PC-3 (cell line): Measurements from ENCODE around the gene TIMM44. TPM values are rescaled to one million over a fixed set of nuclear protein-coding genes. Genes with fewer than 3 reads are reported as not detected.
A peak's percentile ranks its signal among the peaks of the same experiment; 100 is the strongest.

Experiments
- ATAC-seq: fragments of 200-7000 bp; cut with Tn5 transposase; 2 replicates; pipeline ENCODE4 v1.9.1; 2020; ENCODE audit warnings: mild to moderate bottlenecking, moderate library complexity
- BruUV-seq: library from RNA; stranded (reverse); fragments of 400-500 nt; replicated peaks from 2 replicates; lab custom pipeline; 2021; lab: Mats Ljungman, UMichigan
- CTCF ChIA-PET: fragments of 300-600 bp; sonication (Branson Sonifier 250); formaldehyde crosslinking; loops from one replicate; lab custom pipeline; 2022; ENCODE audit warnings: antibody characterized with exemption; lab: Charles Lee
- POLR2A ChIA-PET: fragments of 300-600 bp; sonication (Branson Sonifier 250); formaldehyde crosslinking; loops from one replicate; lab custom pipeline; 2022; ENCODE audit warnings: antibody characterized with exemption; ENCODE audit not compliant: unreplicated experiment; lab: Charles Lee
- DNase-seq: peaks from one replicate; pipeline ENCODE4 v3.0.0-alpha.2; 2015
- H2AFZ ChIP-seq: fragments of 300-600 bp; sonication (generic); 2 replicates; pipeline ENCODE4 v1.6.0; 2016; ENCODE audit warnings: antibody characterized with exemption, low read length
- H3F3A ChIP-seq: fragments of 300-600 bp; sonication (generic); one replicate; pipeline ENCODE4 v1.6.0; 2017; ENCODE audit warnings: antibody characterized with exemption, low read length, control low read depth, mild to moderate bottlenecking; ENCODE audit not compliant: unreplicated experiment
- H3K27ac ChIP-seq: fragments of 300-600 bp; sonication (generic); 2 replicates; pipeline ENCODE4 v1.5.1; 2016; ENCODE audit warnings: mild to moderate bottlenecking, low read length
- H3K27me3 ChIP-seq: fragments of 300-600 bp; sonication (generic); 2 replicates; pipeline ENCODE4 v1.6.1; 2016; ENCODE audit warnings: low read length, mixed read lengths
- H3K36me3 ChIP-seq: fragments of 300-600 bp; sonication (generic); 2 replicates; pipeline ENCODE4 v1.6.1; 2016; ENCODE audit warnings: low read depth, mixed run types, low read length, mixed read lengths
- H3K4me1 ChIP-seq: fragments of 300-600 bp; sonication (generic); 2 replicates; pipeline ENCODE4 v1.5.1; 2016; ENCODE audit warnings: low read length; ENCODE audit not compliant: insufficient read depth
- H3K4me2 ChIP-seq: fragments of 300-600 bp; sonication (generic); 2 replicates; pipeline ENCODE4 v1.6.0; 2016; ENCODE audit warnings: low read length
- H3K4me3 ChIP-seq: fragments of 300-600 bp; sonication (generic); 2 replicates; pipeline ENCODE4 v1.5.1; 2016; ENCODE audit warnings: mild to moderate bottlenecking, low read length, mixed read lengths
- H3K79me2 ChIP-seq: fragments of 300-600 bp; sonication (generic); 2 replicates; pipeline ENCODE4 v1.6.1; 2017; ENCODE audit warnings: low read length, mixed read lengths
- H3K9ac ChIP-seq: fragments of 300-600 bp; sonication (generic); 2 replicates; pipeline ENCODE4 v1.6.0; 2016; ENCODE audit warnings: mild to moderate bottlenecking, low read length
- H3K9me2 ChIP-seq: fragments of 300-600 bp; sonication (generic); replicated peaks from 2 replicates; pipeline ENCODE4 v1.6.1; 2016; ENCODE audit warnings: mixed run types, low read length, mixed read lengths
- H3K9me3 ChIP-seq: fragments of 300-600 bp; sonication (generic); 2 replicates; pipeline ENCODE4 v1.6.1; 2016; ENCODE audit warnings: low read length, mixed read lengths
- H4K20me1 ChIP-seq: fragments of 300-600 bp; sonication (generic); 2 replicates; pipeline ENCODE4 v1.6.1; 2016; ENCODE audit warnings: low read length, mixed read lengths
- EZH2 ChIP-seq: fragments of 300-600 bp; sonication (generic); IDR thresholded peaks from one replicate; pipeline ENCODE4 v1.6.1; 2017; ENCODE audit warnings: antibody characterized with exemption, mild to moderate bottlenecking, low read length; ENCODE audit not compliant: unreplicated experiment
- EZH2phosphoT487 ChIP-seq: fragments of 300-600 bp; sonication (generic); IDR thresholded peaks from 2 replicates; pipeline ENCODE4 v1.6.1; 2018; ENCODE audit warnings: mild to moderate bottlenecking, antibody characterized with exemption, low read length, borderline replicate concordance
- intact Hi-C: fragments of 100-400 bp; cut with micrococcal nuclease; formaldehyde crosslinking; loops from 2 replicates; pipeline ENCODE4 v1.9.0; 2023
- total RNA-seq: library from RNA; depleted of rRNA; stranded (reverse); fragments of >200 nt; gene quantifications from 2 replicates; pipeline ENCODE4 v1.2.3, GENCODE V29; 2014
- TF ChIP-seq, protein P1 (sequence below): fragments of 300-600 bp; sonication (generic); conservative IDR thresholded peaks from 2 replicates; pipeline ENCODE4 v1.5.1; 2017; ENCODE audit warnings: antibody characterized with exemption, low read depth, mild to moderate bottlenecking, low read length

The TIMM44 gene
- total RNA-seq, 1 experiment from 2014 or later, result 191 TPM

- no peak overlapping the region for H3K4me2 ChIP-seq
- H3K36me3 ChIP-seq, result peaks cover 20% of the 10 kb centered on the region
- TF ChIP-seq EZH2phosphoT487 (no peak), EZH2 (no peak)
- TF ChIP-seq, protein P1, sequence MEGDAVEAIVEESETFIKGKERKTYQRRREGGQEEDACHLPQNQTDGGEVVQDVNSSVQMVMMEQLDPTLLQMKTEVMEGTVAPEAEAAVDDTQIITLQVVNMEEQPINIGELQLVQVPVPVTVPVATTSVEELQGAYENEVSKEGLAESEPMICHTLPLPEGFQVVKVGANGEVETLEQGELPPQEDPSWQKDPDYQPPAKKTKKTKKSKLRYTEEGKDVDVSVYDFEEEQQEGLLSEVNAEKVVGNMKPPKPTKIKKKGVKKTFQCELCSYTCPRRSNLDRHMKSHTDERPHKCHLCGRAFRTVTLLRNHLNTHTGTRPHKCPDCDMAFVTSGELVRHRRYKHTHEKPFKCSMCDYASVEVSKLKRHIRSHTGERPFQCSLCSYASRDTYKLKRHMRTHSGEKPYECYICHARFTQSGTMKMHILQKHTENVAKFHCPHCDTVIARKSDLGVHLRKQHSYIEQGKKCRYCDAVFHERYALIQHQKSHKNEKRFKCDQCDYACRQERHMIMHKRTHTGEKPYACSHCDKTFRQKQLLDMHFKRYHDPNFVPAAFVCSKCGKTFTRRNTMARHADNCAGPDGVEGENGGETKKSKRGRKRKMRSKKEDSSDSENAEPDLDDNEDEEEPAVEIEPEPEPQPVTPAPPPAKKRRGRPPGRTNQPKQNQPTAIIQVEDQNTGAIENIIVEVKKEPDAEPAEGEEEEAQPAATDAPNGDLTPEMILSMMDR, result no peak
- no TSS peak for BruUV-seq
- no peaks in the 10 kb centered on the region for H4K20me1 ChIP-seq
- ATAC-seq, result no peak
- H3K4me3 ChIP-seq, result no peak overlapping the region
- H3K9me2 ChIP-seq, result no peaks in the 10 kb centered on the region
- intact Hi-C loops, result no loop called here
- no peak overlapping the region for H3K9ac ChIP-seq
- H3F3A ChIP-seq, result no peaks in the 10 kb centered on the region
- DNase-seq, result no peak
- H2AFZ ChIP-seq, result no peak overlapping the region
- no peak overlapping the region for H3K27ac ChIP-seq
- H3K79me2 ChIP-seq, result peaks cover 4% of the 10 kb centered on the region; the same call in 1 of the 2 replicates
- ChIA-PET CTCF (no interaction called here), POLR2A (no interaction called here)
- no peaks in the 10 kb centered on the region for H3K27me3 ChIP-seq
- peaks cover 18% of the 10 kb centered on the region for H3K4me1 ChIP-seq
- H3K9me3 ChIP-seq, result no peaks in the 10 kb centered on the region
Observed at GRCh38 chr19:7913652-7914051, 29.8 kb downstream of the TIMM44 start.

- no peaks in the 10 kb centered on the region for H4K20me1 ChIP-seq
- H3K9me2 ChIP-seq, result no peaks in the 10 kb centered on the region
- H2AFZ ChIP-seq, result no peak overlapping the region
- no peaks in the 10 kb centered on the region for H3K27me3 ChIP-seq
- peaks cover 8% of the 10 kb centered on the region; the same call in 1 of the 2 replicates for H3K79me2 ChIP-seq
- no peaks in the 10 kb centered on the region for H3K9me3 ChIP-seq
- no peak overlapping the region for H3K4me3 ChIP-seq
- ATAC-seq, result no peak
- TSS peak; percentile 26 for BruUV-seq
- no peak overlapping the region for H3K27ac ChIP-seq
- no peak for TF ChIP-seq EZH2
- no peak for TF ChIP-seq EZH2phosphoT487
- POLR2A ChIA-PET, result no interaction called here
- CTCF ChIA-PET, result no interaction called here
- no peak overlapping the region for H3K4me2 ChIP-seq
- intact Hi-C loops, result no loop called here
- peaks cover 20% of the 10 kb centered on the region for H3K36me3 ChIP-seq
- H3F3A ChIP-seq, result no peaks in the 10 kb centered on the region
- DNase-seq, result no peak
- peaks cover 16% of the 10 kb centered on the region for H3K4me1 ChIP-seq
- no peak overlapping the region for H3K9ac ChIP-seq
Observed at GRCh38 chr19:7912697-7913564, 30.5 kb downstream of the TIMM44 start.

GRCh38 chr19:7912144-7912696 is 31.2 kb downstream of the TIMM44 start:
- 0 out of 2 replicates have a peak, but pooled peaks cover 3% of the 10 kb centered on the region for H4K20me1 ChIP-seq
- TF ChIP-seq EZH2phosphoT487 (no peak), EZH2 (no peak)
- TF ChIP-seq, protein P1, result no peak
- H3K4me3 ChIP-seq, result no peak overlapping the region
- no peak for DNase-seq
- BruUV-seq, result no TSS peak
- no peaks in the 10 kb centered on the region for H3K9me3 ChIP-seq
- H3K36me3 ChIP-seq, result peaks cover 20% of the 10 kb centered on the region
- no peak for ATAC-seq
- no peaks in the 10 kb centered on the region for H3K27me3 ChIP-seq
- peaks cover 14% of the 10 kb centered on the region for H3K79me2 ChIP-seq
- no peak overlapping the region for H2AFZ ChIP-seq
- intact Hi-C loops, result no loop called here
- peaks cover 13% of the 10 kb centered on the region for H3K4me1 ChIP-seq
- ChIA-PET CTCF (no interaction called here), POLR2A (interaction anchor here (0.6 kb wide), 1 partner anchor 9 kb away, joined by 3 read pairs; no protein-coding TSS in a partner anchor)
- H3K9ac ChIP-seq, result no peak overlapping the region
- H3F3A ChIP-seq, result no peaks in the 10 kb centered on the region
- no peak overlapping the region for H3K27ac ChIP-seq
- no peak overlapping the region for H3K4me2 ChIP-seq
- no peaks in the 10 kb centered on the region for H3K9me2 ChIP-seq
